K562 (cell line): ENCODE measurements around the gene LRRC25. TPM values are rescaled to one million over a fixed set of nuclear protein-coding genes. Genes with fewer than 3 reads are reported as not detected.

Source experiments
- BDP1 ChIP-seq: IDR thresholded peaks from 3 replicates; pipeline ENCODE4 v1.6.1; 2011; ENCODE audit not compliant: insufficient read length, insufficient read depth
- CBX1 ChIP-seq: sonication (generic); IDR thresholded peaks from 2 replicates; pipeline ENCODE4 v1.6.1; 2016; ENCODE audit warnings: antibody characterized with exemption, low read depth, mild to moderate bottlenecking
- CCNT2 ChIP-seq: IDR thresholded peaks from 2 replicates; pipeline ENCODE4 v1.6.1; 2011; ENCODE audit warnings: borderline replicate concordance, low read depth, mild to moderate bottlenecking, moderate library complexity, mixed read lengths, low read length; ENCODE audit not compliant: insufficient read length; ENCODE audit errors: extremely low read depth
- DEAF1 ChIP-seq: fragments of 450-650 bp; formaldehyde crosslinking; IDR thresholded peaks from 2 replicates; pipeline ENCODE4 v1.4.0; 2020; ENCODE audit warnings: mild to moderate bottlenecking, moderate library complexity
- E2F6 ChIP-seq, 2 experiments: IDR thresholded peaks; 2 replicates each; pipeline ENCODE4 v1.6.1; 2011; ENCODE audit warnings: borderline replicate concordance in 1 of 2, control low read depth in 1 of 2, low read depth in 1 of 2, low read length in 1 of 2, mild to moderate bottlenecking in 1 of 2, mixed read lengths in 1 of 2, moderate library complexity in 1 of 2; ENCODE audit not compliant: insufficient read depth in 1 of 2, insufficient read length in 1 of 2, poor library complexity in 1 of 2, severe bottlenecking in 1 of 2; ENCODE audit errors: extremely low read depth in 1 of 2
- ELF4 ChIP-seq: fragments of 450-650 bp; formaldehyde crosslinking; IDR thresholded peaks from 2 replicates; pipeline ENCODE4 v1.4.0; 2022; ENCODE audit warnings: missing genetic modification characterization
- EP300 ChIP-seq: IDR thresholded peaks from 2 replicates; pipeline ENCODE4 v1.6.1; 2012; ENCODE audit warnings: low read length, improper control_type of control experiment
- EWSR1 ChIP-seq: fragments of 450-650 bp; IDR thresholded peaks from 2 replicates; pipeline ENCODE4 v1.6.1; 2018; ENCODE audit warnings: borderline replicate concordance, mild to moderate bottlenecking, low read depth, moderate library complexity; ENCODE audit not compliant: partially characterized antibody
- GATAD2A ChIP-seq: fragments of 450-650 bp; IDR thresholded peaks from 2 replicates; pipeline ENCODE4 v1.6.1; 2017
- HNRNPH1 ChIP-seq: fragments of 200-400 bp; formaldehyde crosslinking; optimal IDR thresholded peaks from 2 replicates; pipeline ENCODE3; 2017; ENCODE audit warnings: low read depth, mild to moderate bottlenecking, low read length, moderate library complexity
- HNRNPLL ChIP-seq: fragments of 200-400 bp; formaldehyde crosslinking; IDR thresholded peaks from 2 replicates; pipeline ENCODE4 v1.6.1; 2017; ENCODE audit warnings: low read length, low read depth, mild to moderate bottlenecking; ENCODE audit not compliant: poor library complexity, severe bottlenecking
- MEIS2 ChIP-seq: fragments of 450-650 bp; IDR thresholded peaks from 2 replicates; pipeline ENCODE4 v1.6.1; 2014; ENCODE audit warnings: mild to moderate bottlenecking; ENCODE audit not compliant: partially characterized antibody
- NCOA1 ChIP-seq: fragments of 450-650 bp; IDR thresholded peaks from 2 replicates; pipeline ENCODE4 v1.6.1; 2016; ENCODE audit warnings: low read depth
- NCOR1 ChIP-seq: fragments of 450-650 bp; IDR thresholded peaks from 2 replicates; pipeline ENCODE4 v1.6.1; 2016; ENCODE audit warnings: mild to moderate bottlenecking, moderate library complexity
- POLR2AphosphoS2 ChIP-seq: IDR thresholded peaks from 2 replicates; pipeline ENCODE4 v1.6.1; 2012; ENCODE audit warnings: low read length, improper control_type of control experiment
- RBFOX2 ChIP-seq: fragments of 200-400 bp; formaldehyde crosslinking; IDR thresholded peaks from 2 replicates; pipeline ENCODE4 v1.6.1; 2017; ENCODE audit warnings: low read depth, mild to moderate bottlenecking, low read length, moderate library complexity
- SFPQ ChIP-seq: fragments of 200-400 bp; formaldehyde crosslinking; IDR thresholded peaks from 2 replicates; pipeline ENCODE4 v1.6.1; 2017; ENCODE audit warnings: mild to moderate bottlenecking, low read depth, low read length, moderate library complexity
- TRIM24 ChIP-seq, 2 experiments: fragments of 450-650 bp; IDR thresholded peaks; 2 replicates each; pipeline ENCODE4 v1.6.1; 2016
- VEZF1 ChIP-seq: fragments of 200-800 bp; sonication (Bioruptor generic); IDR thresholded peaks from 2 replicates; pipeline ENCODE4 v1.6.1; 2017; ENCODE audit warnings: missing genetic modification characterization, missing compliant biosample characterization
- ZBED1 ChIP-seq: IDR thresholded peaks from 2 replicates; pipeline ENCODE4 v1.6.1; 2014
- ZBTB7A ChIP-seq: IDR thresholded peaks from 2 replicates; pipeline ENCODE4 v1.6.1; 2011; ENCODE audit warnings: low read depth, mild to moderate bottlenecking, low read length, moderate library complexity, borderline replicate concordance; ENCODE audit not compliant: control insufficient read depth
- ZC3H11A ChIP-seq: IDR thresholded peaks from 2 replicates; pipeline ENCODE4 v1.6.1; 2012; ENCODE audit warnings: low read depth, low read length, improper control_type of control experiment
- ZNF551 ChIP-seq: fragments of 250-450 bp; sonication (Bioruptor Pico); IDR thresholded peaks from 2 replicates; pipeline ENCODE4 v1.5.0; 2021; ENCODE audit warnings: mild to moderate bottlenecking, moderate library complexity
- polyA plus RNA-seq, 8 experiments: library from polyadenylated mRNA; depleted of rRNA in 4 of 8; stranded (reverse) in 5 of 8; unstranded in 3 of 8; fragments of >200 nt; fragmentation: Nextera tagmentation in 2 of 8; fragmentation: Illumina TruSeq in 1 of 8; extraction: Ambion mirVana in 2 of 8; extraction: Trizol in 1 of 8; gene quantifications; 2 replicates each; pipeline versions ENCODE4 v1.2.1 to v1.2.3, GENCODE V29; 2011 to 2014; ENCODE audit warnings: inconsistent platforms in 1 of 8, missing spikeins in 1 of 8
- total RNA-seq, 7 experiments: library from RNA; depleted of rRNA in 6 of 7; stranded (reverse); fragments of >200 nt in 6 of 7; fragmentation: Illumina TruSeq in 2 of 7; extraction: Trizol in 2 of 7; gene quantifications; 2 replicates each; pipeline versions ENCODE4 v1.2.1 to v1.2.3, GENCODE V29; 2011 to 2021; ENCODE audit warnings: low replicate concordance in 1 of 7

Gene LRRC25
- total and polyA plus RNA-seq, 9 of the 15 experiments (the other 6 are each of a cell fraction or from before 2014, with no cell fraction given): 0.07 to 0.36 (median 0.10) TPM; not detected in 3

- TF ChIP-seq VEZF1 (no peak), E2F6 (IDR thresholded peaks at IDR 0.05; ENCODE audit: borderline replicate concordance in 1 of 2, extremely low read depth in 1 of 2, insufficient read depth in 1 of 2, insufficient read length in 1 of 2, low read depth in 1 of 2, low read length in 1 of 2, poor library complexity in 1 of 2, severe bottlenecking in 1 of 2) (peak in 1 of 2 experiments; percentile 30), ZBED1 (no peak), BDP1 (no peak), HNRNPH1 (no peak), ELF4 (no peak), CBX1 (no peak), EWSR1 (no peak), HNRNPLL (no peak), POLR2AphosphoS2 (peak; percentile 57; the same call in 1 of the 2 replicates), TRIM24 (IDR thresholded peaks at IDR 0.05) (no peak), ZBTB7A (no peak), GATAD2A (no peak), NCOR1 (0 out of 2 replicates have a peak, but pooled peaks have one; percentile 1), ZC3H11A (no peak), SFPQ (no peak), MEIS2 (no peak), CCNT2 (no peak), ZNF551 (CRISPR knock-in tag) (no peak), RBFOX2 (peak; percentile 52; the same call in 1 of the 2 replicates), DEAF1 (CRISPR knock-in tag) (no peak), NCOA1 (no peak), EP300 (no peak)
Measured at GRCh38 chr19:18434411-18435175, 37.2 kb upstream of the LRRC25 start (continued).
